Islet precursor cell (in vitro differentiated cells): ENCODE results near the gene CTIF.
"Not testable (repeated sequence)": the region's sequence is repeated elsewhere in the genome, so short reads cannot be mapped to it uniquely, and the experiment has no call there.

ENCODE experiments used
- DNase-seq: peaks from one replicate; pipeline ENCODE4 v3.0.0-alpha.2; 2018

The CTIF gene

DNA sequence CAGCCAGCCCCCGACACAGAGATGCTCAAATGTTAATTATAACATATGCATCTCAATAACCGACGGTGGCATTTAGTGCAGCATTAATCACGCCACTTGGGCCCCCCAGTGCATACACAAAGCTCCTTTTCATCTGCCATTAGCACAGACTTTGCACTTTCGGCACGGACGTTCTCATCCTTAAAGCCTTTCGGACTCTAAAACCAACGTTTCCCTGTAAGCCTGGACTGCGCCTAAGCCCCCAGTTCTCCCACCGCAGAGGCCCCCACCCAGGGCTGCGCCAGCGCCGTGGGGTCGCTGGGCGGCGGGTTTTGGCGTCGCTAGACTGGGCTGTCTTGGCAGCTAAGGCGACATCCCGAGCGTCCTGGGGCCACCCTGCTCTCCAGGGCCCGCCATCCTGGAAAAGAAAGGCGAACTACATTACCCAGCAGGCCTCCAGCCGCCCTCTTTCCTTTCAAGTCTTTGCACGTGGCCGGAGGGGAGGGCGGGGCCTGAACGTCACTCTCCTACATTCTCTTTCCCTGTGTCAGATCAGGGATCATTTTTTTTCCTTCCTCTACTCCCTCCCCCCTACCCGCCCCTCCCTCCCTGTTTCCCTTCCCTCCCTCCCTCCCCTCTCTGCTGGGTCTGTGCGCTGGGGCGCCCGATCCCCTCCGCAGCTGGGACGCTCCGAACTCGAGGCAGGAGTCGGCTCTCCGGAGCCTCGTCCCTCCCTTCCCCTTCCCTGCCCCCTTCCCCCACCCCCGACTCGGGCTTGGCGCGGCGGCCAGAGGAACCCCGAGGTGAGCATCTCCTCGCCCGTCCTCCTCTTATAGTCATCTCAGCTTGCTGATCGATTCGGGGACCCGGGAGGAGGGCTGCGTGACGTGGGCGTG lies at the start of gene CTIF:
TSS of gene CTIF (plus strand) at position 501 of the 875 bp plus-strand sequence. CDS start 80,535 bp downstream, outside the sequence.
- DNase-seq: peak; percentile 99

DNA sequence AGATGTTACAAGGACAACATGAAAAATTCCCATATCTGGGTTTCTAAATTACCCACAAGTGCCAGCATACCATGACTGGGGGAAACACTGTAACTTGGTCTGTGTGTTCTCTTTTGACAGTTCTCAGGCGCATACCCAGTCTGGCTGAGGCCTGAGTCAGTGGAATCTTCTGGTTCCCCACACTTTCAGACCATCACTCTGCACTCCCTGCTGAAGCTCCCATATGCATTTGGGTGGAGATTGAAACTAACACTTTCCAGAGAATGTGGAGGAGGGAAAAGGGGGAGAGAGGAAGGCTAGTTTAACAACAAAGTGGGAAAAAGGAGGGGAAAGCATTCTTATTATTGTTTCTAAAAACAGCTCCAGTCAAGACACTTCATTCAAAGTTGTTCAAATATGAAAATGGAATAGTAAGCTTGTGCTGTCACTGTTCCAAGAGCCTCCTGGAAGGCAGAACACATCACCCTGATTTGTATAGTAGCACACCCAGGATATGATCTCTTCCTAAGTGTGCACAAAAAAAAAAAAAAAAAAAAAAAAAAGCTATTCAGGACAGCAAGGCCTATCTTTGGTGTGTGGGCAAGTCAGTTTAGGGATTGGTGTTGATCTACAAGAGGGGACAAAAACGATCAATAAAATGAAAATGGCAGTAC lies 48.1 kb upstream of the CTIF start:
- peak; percentile 65 for DNase-seq

DNA sequence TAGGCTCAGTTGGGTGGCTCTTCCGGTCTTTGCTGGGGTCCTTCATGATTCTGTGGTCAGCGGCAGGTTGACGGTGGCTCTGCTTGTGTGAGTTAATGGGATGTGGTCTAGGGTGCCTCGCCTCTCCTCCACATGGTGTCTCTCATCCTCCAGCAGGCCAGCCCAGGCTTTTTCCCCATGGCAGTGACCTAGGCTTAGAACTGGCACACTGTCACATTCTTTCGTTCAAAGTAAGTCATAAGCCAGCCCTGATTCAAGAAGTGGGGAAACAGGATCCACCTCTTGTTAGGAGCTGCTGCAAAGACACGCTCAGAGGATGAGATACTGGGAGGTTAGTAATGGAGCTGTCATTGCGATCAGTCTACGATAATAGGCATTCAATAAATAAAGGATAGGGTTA lies 46.0 kb upstream of the CTIF start:
- peak; percentile 49 for DNase-seq

DNA sequence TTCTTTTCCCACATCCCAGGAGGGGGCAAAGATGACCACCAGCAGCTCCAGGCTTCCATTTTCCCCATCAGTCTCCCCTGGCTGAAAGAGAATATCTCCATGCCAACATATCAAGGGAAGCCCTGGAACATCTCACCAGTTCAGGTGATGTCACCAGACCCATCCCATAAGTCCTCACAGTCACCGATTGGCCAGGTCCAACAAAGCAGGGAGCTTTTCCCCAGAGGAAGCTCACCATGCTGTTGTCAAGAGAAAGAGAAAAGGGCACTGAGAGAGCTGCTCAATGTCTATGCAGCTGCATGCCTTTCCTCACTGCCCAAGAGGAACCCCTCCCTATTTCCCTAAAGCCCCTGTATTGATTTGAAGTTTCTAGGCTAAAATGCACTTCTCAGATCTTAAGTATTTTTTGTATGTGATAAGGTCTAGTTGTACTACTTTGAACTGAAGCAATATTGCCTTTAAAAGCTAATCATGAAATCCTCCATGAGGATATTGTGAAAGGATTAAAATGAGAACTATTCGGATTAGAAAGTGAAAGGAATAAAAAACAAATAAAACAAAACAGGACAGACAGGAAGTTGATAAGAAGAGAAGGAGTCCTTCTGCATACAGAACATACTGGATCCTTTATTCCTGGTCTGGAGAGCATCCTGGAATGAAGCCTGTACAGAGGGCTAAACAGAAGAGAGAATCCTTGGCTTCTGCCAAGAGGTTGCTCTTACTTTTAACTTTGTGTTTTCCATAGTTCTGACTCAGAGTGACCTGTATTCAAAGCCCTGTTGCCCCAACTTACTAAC lies 45.2 kb upstream of the CTIF start:
- DNase-seq: peak; percentile 49

DNA sequence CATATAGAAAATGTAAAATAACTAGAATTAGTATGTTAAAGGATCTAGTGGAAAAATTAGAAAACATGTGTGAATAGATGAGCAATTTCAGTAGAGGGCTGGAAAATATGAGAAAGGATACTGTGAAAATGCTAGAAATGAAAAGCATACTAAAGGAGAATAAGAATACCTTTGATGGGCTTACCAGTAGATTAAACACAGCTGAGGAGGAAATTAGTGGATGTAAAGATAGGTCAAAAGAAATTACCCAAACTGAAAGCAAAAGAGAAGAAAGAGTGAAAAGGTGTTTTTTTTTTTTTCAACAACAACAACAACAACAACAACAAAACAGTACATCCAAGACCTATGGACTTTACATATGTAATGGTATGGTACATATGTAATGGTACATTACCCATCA lies 41.0 kb upstream of the CTIF start:
- DNase-seq: no peak

DNA sequence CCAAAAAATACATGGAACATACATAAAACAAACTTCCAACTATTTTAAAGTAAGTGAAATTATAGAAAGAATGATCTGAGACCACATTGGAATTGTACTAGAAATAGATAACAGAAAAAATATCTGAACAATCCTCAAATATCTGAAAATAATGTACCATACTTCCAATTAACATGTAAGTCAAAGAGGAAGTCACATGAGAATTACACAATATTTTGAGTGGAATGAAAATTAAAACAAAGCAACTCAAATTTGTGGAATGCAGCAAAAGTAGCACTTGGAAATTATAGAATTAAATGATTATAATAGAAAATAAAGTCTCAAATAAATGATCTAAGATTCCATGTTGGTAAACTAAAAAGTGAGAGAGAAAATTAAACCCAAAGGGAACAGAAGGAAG lies 38.3 kb upstream of the CTIF start:
- DNase-seq: no peak

DNA sequence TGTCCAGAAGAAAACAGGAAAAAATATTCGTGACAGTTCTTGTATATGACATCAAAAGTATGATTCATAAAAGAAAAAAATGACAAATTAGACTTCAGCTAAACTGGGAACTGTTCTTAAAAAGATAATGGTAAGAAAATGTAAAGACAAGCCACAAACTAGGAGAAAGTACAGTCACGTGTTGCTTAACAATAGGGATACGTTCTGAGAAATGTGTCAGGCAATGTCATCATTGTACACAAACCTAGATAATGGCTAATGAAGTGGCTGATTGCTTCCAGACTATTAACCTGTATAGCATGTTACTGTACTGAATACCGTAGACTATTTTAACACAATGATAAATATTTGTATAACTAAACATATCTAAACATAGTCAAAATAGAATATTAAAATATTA lies 35.9 kb upstream of the CTIF start:
- DNase-seq: no peak

DNA sequence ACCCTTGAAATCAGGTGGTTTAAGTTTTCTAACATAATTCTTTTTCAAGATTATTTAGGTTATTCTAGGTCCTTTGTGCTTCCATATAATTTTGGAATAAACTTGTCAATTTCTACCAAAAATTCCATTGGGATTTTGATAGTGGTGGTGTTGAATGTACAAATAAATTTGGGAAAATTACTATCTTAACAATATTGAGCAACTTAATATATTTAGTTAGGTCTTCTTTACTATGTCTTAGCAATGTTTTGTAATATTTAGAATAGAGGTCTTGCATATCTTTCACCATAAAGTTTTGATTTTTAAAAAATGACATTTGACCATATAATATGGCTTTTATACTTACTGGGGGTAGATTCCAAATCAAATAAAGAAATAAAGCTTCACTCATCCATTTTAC lies 34.0 kb upstream of the CTIF start:
- no peak for DNase-seq

DNA sequence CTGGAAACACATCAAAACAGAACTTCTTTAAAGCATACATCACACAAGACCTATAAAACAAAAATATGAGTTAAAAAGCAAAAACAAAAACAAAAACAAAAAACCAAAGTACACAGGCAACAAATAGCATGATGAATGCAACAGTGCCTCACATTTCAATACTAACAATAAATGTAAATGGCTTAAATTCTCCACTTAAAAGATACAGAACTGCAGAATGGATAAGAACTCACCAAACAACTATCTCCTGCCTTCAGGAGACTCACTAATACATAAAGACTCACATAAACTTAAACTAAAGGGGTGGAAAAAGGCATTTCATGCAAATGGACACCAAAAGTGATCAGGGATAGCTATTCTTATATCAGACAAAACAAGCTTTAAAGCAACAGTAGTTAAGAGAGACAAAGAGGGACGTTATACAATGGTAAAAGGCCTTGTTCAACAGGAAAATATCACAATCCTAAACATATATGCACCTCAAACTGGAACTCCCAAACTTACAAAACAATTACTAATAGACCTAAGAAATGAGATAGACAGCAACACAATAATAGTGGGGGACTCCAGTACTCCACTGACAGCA lies 31.8 kb upstream of the CTIF start:
- not testable (repeated sequence) for DNase-seq

DNA sequence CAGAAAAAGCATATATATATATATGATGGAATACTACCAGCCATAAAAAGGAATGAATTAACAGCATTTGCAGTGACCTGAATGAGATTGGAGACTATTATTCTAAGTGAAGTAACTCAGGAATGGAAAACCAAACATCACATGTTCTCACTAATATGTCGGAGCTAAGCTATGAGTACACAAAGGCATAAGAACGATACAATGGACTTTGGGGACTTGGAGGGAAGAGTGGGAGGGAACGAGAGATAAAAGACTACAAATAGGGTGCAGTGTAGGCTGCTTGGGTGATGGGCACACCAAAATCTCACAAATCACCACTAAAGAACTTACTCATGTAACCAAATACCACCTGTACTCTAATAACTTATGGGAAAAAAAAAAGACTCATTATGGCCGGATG lies 26.3 kb upstream of the CTIF start:
- DNase-seq: not testable (repeated sequence)

DNA sequence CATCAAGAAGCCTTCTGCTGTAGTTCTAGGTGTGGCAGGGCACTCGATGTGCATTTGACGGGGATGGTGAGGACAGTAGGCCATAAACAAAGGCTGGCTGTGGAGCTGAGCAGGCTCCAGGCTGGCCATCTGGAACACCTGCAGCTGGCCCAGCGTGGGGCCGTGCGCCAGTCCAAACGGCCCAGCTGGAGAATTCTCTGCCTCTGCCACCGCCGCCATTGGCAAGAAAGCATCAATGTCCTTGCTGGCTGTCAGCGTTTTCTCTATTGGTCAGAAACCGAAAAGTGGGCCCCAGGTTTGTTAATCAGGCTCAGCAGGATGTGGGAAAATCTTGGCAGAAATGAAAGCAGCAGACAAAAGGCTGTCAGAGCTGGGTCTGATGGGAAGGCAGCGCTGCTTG lies 24.0 kb upstream of the CTIF start:
- DNase-seq: no peak

DNA sequence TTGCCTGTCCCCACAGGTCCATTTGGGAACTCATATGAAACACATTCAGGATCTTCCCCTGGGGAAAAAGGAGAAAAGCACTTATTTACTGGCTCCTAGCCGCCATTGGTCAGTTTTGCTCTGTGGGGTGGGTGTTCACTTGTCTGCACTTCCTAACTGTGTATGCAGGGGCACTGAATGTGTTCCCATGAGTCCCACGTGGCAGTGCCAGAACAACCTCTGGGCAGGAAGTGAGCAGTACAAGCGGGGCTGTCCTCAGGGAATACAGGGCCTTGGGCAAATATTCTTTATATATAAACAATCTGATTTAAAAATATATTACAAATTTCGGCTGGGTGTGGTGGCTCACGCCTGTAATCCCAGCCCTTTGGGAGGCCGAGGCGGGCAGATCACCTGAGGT lies 21.8 kb upstream of the CTIF start:
- DNase-seq: no peak

DNA sequence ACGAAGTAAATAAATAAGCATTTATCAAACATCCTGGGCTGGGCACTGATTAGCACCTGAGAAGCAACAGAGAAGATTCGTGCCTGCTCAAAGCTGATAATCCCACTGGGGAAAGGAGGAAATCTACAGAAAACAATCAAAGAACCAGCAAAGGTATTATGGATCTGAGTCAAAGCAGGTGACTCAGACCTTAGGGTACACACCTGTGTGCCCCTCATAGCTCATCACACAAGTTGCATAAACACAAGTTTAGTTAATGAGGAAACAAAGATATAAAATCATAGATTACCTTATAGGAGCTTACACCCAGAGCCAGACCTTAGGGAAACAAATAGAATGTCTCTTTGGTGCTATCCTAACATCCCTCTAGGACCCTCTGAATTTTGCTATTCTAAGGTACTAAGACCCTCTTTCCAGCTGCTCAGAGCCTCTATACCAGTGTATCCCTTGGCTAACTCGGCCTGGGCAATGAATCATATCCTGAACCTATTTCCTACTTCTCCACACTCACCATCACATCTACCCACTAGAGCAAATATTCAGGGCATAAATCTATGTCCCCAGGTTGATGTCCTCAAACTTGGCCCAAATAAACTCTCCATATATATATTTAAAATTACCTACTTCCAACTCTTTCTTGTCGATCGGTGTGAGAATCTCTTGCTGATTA lies 19.3 kb upstream of the CTIF start:
- DNase-seq: no peak

DNA sequence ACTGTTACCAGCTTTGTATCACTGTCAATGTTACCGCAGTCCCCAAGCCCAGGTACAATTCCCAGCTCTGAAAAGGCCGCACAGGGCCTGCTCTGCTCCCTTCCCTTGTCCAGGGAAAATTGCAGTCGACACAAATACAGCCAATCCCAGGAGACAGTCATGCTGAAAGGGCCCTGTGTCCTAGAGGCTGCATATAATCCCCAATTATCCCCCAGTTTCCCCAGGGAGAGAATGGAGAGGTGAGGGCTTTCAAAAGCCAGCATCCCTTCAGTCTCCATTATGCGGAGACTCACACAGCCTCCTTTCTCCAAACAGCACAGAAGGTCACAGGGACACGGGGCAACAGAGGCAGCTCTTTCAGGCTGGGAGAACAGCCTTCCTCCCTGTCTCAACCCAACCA lies 17.1 kb upstream of the CTIF start:
- DNase-seq: no peak

DNA sequence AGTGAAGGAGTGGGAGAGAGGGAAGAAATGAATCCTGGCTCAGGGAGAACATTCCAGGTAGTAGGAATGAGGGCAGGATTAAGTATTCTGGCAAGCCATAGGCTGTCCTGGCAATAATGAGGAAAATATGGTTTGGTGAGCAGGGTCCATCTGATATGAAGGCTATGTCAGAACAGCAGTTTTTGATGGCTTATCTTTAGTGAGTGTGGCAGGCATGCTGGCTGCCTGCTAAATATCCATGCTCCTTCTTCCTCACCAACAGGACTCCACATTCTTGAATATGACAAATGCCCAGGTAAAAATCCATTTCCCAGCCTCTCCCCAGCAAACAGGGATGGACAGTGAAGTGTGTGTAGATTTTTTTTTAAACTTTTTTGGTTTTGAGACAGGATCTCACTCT lies 13.2 kb upstream of the CTIF start:
- peak; percentile 35 for DNase-seq

DNA sequence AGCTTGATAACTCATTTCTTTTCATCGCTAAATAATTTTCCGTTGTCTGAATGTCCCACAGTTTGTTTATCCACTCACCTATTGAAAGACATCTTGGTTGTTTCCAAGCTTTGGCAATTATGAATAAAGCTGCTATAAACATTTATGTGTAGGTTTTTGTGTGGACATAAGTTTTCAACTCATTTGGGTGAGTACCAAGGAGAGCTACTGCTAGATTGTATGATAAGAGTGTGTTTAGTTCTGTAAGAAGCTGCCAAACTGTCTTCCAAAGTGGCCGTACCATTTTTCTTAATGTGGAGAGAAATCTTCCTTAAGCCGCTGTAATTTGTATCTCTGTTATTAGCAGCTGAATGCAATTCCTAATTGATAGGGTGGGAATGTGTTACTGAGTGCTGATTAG lies 11.4 kb upstream of the CTIF start:
- DNase-seq: no peak

DNA sequence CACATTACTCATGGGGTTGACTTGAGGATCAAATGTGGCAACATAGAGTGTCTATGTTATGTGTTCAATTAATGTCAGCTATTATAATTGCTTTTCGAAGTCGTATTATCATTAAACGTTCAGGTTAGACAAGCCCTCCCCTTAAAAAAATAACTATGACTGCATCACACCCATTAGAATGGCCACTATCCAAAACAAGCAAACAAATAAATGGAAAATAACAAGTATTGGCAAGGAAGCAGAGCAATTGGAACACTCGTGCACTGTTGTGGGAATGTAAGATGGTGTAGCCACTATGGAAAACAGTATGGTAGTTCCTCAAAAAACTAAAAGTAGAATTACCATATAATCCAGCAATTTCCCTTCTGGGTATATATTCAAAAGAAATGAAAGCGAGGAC lies 10.0 kb upstream of the CTIF start:
- no peak for DNase-seq

DNA sequence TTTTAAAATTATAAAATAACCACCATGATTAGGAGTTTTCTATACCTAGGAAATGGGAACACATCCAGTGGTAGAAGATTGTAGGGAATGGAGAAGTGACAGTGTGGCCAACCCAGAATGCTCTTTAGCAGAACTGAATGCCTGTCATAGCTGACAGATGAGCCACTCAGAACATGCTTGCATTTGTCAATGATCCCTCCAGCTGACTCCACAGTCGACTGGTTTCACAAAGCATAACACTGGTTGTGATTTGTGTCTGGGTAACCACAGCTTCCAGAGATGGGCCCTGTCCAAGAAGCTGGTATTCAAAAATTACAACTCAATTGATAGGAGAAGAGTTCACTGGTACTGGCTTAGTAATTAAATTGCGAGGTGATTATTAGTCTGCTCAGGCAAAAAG lies 9.0 kb upstream of the CTIF start:
- peak; percentile 89 for DNase-seq

DNA sequence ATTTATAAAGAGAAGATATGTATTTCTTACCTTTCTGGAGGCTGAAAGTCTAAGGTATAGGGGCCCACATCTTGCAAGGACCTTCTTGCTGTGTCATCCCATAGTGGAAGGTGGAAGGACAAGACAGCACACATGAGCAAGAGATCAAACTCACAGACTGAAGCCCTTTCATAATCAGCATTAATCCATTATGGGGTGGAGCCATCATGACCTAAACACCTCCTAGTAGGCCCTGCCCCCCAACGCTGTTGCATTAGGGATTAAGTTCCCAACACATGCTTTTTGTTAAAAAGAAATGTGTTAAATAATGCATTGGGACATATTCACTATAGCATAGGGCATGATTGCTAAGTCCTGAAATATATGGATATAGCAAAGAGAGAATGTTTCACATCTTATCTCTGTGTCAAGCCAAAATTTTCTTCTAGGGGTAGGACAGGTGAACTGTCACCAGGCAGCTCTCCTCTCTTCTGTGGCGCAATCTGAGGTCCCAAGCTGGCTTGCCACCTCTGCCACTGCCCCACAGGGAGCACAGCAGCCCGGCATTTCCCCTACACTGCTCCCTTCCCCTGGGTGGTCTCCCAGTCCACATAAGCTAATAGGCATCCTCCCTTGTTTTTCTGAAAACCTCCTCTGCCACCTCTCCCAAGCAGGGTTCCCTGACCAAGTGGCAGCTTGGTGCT lies 8.3 kb upstream of the CTIF start:
- DNase-seq: peak; percentile 47

DNA sequence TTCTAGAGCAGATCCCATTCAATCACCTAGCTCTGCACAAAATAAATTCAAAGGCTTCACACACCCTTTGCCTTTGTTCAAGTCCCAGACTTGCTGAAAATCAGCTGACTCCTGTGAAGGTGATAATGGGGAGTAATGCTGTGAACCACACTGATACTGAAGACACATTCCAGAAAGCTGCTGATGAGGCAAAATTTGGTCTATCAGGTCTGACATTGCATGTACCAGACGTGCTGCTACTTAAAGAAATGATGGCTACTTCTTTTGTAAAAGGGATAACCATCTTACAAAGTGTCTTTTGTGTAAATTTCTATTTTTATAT lies 7.8 kb upstream of the CTIF start:
- no peak for DNase-seq

DNA sequence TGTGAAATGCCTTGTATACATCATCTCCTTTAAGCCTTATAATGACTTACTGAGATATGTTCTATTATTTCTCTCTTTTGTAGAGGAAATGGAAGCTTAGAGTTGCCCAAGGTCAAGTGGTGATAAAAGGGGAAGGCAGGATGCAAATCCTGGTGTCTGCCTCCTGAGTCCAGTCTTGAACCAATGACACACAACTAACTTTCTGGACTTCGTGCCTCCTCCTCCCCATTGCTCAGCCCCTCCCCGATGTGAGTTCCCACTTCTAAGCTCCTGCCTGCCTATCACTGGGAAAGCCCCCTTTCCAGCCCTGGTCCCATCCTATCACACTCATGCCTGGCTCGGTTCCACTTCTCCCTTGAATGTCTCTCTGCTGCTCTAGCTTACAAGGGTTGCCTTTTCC lies 6.9 kb upstream of the CTIF start:
- peak; percentile 21 for DNase-seq
